ENCODE measurements around the gene PTPRT.

The PTPRT gene

DNA sequence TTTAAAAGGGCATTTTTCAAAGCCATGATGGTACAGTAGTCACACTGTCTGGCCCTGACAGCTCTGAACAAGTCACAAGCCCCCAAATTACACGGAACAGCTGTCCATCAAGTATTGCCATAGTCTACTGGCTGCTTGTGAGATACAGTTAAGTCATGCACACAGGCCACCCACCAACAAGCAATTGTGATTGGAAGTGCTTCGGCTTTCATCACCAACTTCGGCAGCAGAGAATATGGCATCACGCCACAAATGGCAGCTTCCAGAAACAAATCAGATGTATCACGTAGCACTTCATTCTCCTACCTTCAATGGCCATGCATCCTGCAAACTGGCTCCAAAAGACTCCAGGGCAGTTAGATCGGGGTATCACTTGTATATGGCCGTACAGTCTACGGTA is 160.5 kb downstream of the PTPRT start:
- TF ChIP-seq, protein P1, sequence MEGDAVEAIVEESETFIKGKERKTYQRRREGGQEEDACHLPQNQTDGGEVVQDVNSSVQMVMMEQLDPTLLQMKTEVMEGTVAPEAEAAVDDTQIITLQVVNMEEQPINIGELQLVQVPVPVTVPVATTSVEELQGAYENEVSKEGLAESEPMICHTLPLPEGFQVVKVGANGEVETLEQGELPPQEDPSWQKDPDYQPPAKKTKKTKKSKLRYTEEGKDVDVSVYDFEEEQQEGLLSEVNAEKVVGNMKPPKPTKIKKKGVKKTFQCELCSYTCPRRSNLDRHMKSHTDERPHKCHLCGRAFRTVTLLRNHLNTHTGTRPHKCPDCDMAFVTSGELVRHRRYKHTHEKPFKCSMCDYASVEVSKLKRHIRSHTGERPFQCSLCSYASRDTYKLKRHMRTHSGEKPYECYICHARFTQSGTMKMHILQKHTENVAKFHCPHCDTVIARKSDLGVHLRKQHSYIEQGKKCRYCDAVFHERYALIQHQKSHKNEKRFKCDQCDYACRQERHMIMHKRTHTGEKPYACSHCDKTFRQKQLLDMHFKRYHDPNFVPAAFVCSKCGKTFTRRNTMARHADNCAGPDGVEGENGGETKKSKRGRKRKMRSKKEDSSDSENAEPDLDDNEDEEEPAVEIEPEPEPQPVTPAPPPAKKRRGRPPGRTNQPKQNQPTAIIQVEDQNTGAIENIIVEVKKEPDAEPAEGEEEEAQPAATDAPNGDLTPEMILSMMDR (IDR thresholded peaks at IDR 0.05; ENCODE audit: extremely low read depth, insufficient read depth, missing control alignments), result no peak
- no peak for DNase-seq (ENCODE audit: low spot score)
- in situ Hi-C loops (cut with MboI; ENCODE audit: low pct_unique_long_range_greater_than_20kb, low sequenced_read_pairs, unreplicated experiment), result no loop called here

DNA sequence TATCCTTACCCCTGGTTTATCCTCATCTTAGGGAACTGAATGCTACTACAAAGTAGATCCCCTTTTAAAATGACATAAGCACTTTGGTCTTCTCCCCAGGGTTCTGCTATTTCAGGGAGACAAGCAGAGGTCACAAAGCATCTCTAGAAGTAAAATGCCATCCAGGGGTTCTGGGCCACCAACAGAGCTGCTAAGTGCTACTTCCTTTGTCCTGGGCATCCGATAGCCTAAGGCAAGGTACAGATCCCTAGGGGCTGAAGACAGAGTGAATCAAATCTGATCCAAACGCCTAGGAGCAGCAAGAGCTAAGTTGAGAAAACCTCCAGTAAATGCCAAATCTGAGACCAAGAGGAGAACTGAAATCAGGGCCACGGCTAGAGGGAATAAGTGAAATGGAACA is 161.2 kb downstream of the PTPRT start:
- no peak for DNase-seq (ENCODE audit: low spot score)

DNA sequence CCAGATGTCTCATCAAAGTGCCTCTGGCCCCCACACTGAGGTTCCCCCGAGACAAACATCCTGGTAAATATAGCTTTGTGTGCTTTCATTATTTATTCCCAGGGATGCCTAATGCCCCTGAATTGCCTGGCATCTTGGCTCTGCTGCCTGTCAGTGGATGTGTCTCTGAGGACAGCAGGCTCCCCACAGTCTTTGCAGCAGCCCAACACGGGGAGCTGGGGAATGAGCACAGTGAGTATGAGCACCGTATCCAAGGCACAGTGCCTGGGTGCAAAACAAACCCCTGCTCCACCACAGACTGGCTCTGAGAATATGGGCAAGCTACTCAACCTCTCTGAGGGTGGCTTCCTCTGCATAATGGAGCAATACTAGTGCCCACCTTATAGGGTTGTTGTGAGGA is 165.9 kb downstream of the PTPRT start:
- TF ChIP-seq, protein P1 (IDR thresholded peaks at IDR 0.05; ENCODE audit: extremely low read depth, insufficient read depth, missing control alignments), result no peak
- in situ Hi-C loops (cut with MboI; ENCODE audit: low pct_unique_long_range_greater_than_20kb, low sequenced_read_pairs, unreplicated experiment), result no loop called here
- DNase-seq (ENCODE audit: low spot score), result no peak

More for the DNA sequence above, 161.2 kb downstream of the PTPRT start:
- in situ Hi-C loops (cut with MboI; ENCODE audit: low pct_unique_long_range_greater_than_20kb, low sequenced_read_pairs, unreplicated experiment), result no loop called here
- TF ChIP-seq, protein P1 (IDR thresholded peaks at IDR 0.05; ENCODE audit: extremely low read depth, insufficient read depth, missing control alignments), result no peak

DNA sequence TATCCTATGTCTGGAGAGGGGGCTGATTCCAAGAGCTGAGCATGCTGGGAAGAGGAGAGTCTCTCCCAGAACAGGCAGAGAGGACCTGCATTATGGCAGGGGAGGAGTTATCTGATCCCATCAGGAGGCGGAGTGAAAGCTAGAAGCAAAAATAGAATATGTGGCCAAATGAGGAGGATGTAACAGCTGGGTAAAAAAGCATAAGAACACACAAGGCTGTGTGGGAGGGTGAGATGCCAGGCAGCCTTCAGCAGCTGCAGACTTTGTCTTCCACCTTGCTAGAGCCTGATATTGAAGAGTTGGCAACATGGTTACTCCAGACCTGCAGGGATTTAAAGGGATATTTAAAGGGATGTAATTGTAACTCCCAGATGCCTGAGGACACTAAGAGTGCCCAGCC is 167.1 kb downstream of the PTPRT start:
- TF ChIP-seq, protein P1 (IDR thresholded peaks at IDR 0.05; ENCODE audit: extremely low read depth, insufficient read depth, missing control alignments), result no peak
- in situ Hi-C loops (cut with MboI; ENCODE audit: low pct_unique_long_range_greater_than_20kb, low sequenced_read_pairs, unreplicated experiment), result no loop called here
- no peak for DNase-seq (ENCODE audit: low spot score)

DNA sequence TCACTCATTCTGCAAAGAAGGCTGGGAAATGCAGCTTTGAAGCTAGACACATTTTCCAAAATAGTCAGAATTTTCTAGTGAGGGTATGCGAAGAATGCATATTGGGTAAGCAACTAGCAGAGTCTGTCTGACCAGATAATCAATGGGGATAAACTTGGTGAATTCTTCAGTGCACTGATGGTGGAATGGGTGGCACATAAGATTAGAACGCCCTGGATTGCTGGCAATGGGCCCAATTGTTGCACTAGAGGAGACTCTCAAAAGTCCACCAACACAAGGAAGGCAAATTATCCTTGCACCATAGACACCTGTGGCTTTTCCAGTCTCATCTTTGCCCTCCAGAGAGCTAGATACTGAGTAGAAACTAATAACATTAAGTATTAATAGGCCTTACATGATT is 167.6 kb downstream of the PTPRT start:
- TF ChIP-seq, protein P1 (IDR thresholded peaks at IDR 0.05; ENCODE audit: extremely low read depth, insufficient read depth, missing control alignments), result no peak
- in situ Hi-C loops (cut with MboI; ENCODE audit: low pct_unique_long_range_greater_than_20kb, low sequenced_read_pairs, unreplicated experiment), result no loop called here
- DNase-seq (ENCODE audit: low spot score), result no peak

DNA sequence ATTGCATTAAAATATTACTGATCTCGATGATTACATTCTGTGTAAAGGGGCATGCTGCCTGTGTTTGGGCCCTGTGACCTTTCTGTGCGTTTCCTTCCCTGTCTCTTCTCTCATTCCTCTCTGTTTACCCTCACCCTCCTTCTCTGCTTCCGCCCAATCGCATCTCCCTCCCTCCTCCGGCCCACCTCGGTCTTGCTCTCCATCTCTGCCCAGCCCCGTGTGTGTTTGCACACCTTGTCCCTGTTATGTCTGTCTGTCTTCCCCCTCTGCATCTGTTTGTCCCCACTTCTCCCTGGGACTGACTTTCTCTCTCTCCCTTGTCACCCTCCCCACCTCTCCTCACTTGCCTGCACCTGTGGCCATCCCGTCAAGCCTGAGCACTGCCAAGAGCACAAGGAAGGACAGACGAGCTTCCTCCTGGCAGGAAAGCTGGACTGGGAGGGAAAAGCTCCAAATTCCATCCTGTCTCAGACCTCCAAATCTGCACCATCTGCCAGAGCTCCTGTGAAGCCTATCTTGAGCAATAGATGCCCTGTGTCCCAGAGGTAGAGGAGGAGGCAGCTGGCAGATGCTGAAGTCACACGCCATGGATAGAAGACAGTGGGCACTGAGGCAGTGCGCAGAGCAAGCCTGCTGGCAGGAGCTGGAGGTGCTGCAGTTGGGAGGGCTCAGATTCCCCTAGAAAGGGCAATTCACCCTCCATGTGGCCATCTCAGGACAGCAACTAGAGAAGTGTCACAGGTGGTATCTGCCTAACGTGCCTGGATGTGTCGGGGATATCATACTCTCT is 172.3 kb downstream of the PTPRT start:
- DNase-seq (ENCODE audit: low spot score), result no peak
- in situ Hi-C loops (cut with MboI; ENCODE audit: low pct_unique_long_range_greater_than_20kb, low sequenced_read_pairs, unreplicated experiment), result no loop called here
- TF ChIP-seq, protein P1 (IDR thresholded peaks at IDR 0.05; ENCODE audit: extremely low read depth, insufficient read depth, missing control alignments), result no peak

Data from GM13977 (cell line).